ENCODE measurements around the gene CDT1.

Gene CDT1

GRCh38 chr16:88827727-88828126, 24.1 kb downstream of the CDT1 start:
- H4K8ac ChIP-seq (ENCODE audit: low read depth, low read length) = no peak overlapping the region
- H3K79me1 ChIP-seq (ENCODE audit: low read length) = no peaks in the 10 kb centered on the region
- H3K9ac ChIP-seq (ENCODE audit: low read length) = no peak overlapping the region
- H3K79me2 ChIP-seq (ENCODE audit: control insufficient read depth, insufficient read depth, low read length, poor library complexity) = no peaks in the 10 kb centered on the region
- no peak overlapping the region for H3K14ac ChIP-seq (ENCODE audit: low read length)
- no peak overlapping the region for H3K4me3 ChIP-seq (ENCODE audit: low read depth, low read length)
- H3K4me1 ChIP-seq (ENCODE audit: control insufficient read depth in 1 of 2, insufficient read depth in 2 of 2, low read length in 2 of 2) = no peaks in the 10 kb centered on the region
- H3K4me2 ChIP-seq (ENCODE audit: low read length) = no peak overlapping the region
- no peak overlapping the region for H2BK5ac ChIP-seq (ENCODE audit: low read depth, low read length, poor library complexity)
- no peak for DNase-seq
- H2BK120ac ChIP-seq (ENCODE audit: insufficient read depth, low read length, poor library complexity) = no peak overlapping the region
- H3K27me3 ChIP-seq (ENCODE audit: insufficient read depth, low read length) = no peaks in the 10 kb centered on the region
- H3K27ac ChIP-seq (ENCODE audit: low read depth, low read length) = no peak overlapping the region
- no peak overlapping the region for H4K91ac ChIP-seq (ENCODE audit: low read depth, low read length)
- H2AK5ac ChIP-seq (ENCODE audit: low read length) = no peak overlapping the region
- H4K12ac ChIP-seq (ENCODE audit: low read depth, low read length) = no peak overlapping the region
- H3K36me3 ChIP-seq (ENCODE audit: control insufficient read depth in 1 of 2, insufficient read depth in 2 of 2, low read length in 2 of 2) = peaks cover 26 to 28% of the 10 kb centered on the region in 2 experiments
- H2AFZ ChIP-seq (ENCODE audit: insufficient read depth, low read length, poor library complexity) = no peak overlapping the region
- no peak overlapping the region for H3K23ac ChIP-seq (ENCODE audit: low read length)
- no peak overlapping the region for H3K4ac ChIP-seq (ENCODE audit: low read depth, low read length)
- no CpG with 5 or more reads among the region's 21 CpGs for WGBS (ENCODE audit: extremely low coverage, insufficient coverage, insufficient read length)
- H2BK12ac ChIP-seq (ENCODE audit: low read length) = no peak overlapping the region
- peaks cover 2% of the 10 kb centered on the region for H3K9me3 ChIP-seq (ENCODE audit: insufficient read depth, low read depth, low read length)
- H3K18ac ChIP-seq (ENCODE audit: low read length) = no peak overlapping the region

GRCh38 chr16:88828711-88829110, 25.1 kb downstream of the CDT1 start:
- Histone ChIP-seq H2AFZ (ENCODE audit: insufficient read depth, low read length, poor library complexity) (no peak overlapping the region), H3K4me3 (ENCODE audit: low read depth, low read length) (no peak overlapping the region), H3K4me2 (ENCODE audit: low read length) (no peak overlapping the region), H3K4ac (ENCODE audit: low read depth, low read length) (no peak overlapping the region), H3K79me1 (ENCODE audit: low read length) (no peaks in the 10 kb centered on the region), H2BK12ac (ENCODE audit: low read length) (no peak overlapping the region), H3K18ac (ENCODE audit: low read length) (no peak overlapping the region), H2BK5ac (ENCODE audit: low read depth, low read length, poor library complexity) (no peak overlapping the region), H4K91ac (ENCODE audit: low read depth, low read length) (no peak overlapping the region), H3K36me3 (ENCODE audit: control insufficient read depth in 1 of 2, insufficient read depth in 2 of 2, low read length in 2 of 2) (peaks cover 21 to 25% of the 10 kb centered on the region in 2 experiments), H3K9ac (ENCODE audit: low read length) (no peak overlapping the region), H2AK5ac (ENCODE audit: low read length) (no peak overlapping the region), H3K27me3 (ENCODE audit: insufficient read depth, low read length) (no peaks in the 10 kb centered on the region), H3K4me1 (ENCODE audit: control insufficient read depth in 1 of 2, insufficient read depth in 2 of 2, low read length in 2 of 2) (no peaks in the 10 kb centered on the region), H4K12ac (ENCODE audit: low read depth, low read length) (no peak overlapping the region), H4K8ac (ENCODE audit: low read depth, low read length) (no peak overlapping the region), H2BK120ac (ENCODE audit: insufficient read depth, low read length, poor library complexity) (no peak overlapping the region), H3K23ac (ENCODE audit: low read length) (no peak overlapping the region), H3K79me2 (ENCODE audit: control insufficient read depth, insufficient read depth, low read length, poor library complexity) (no peaks in the 10 kb centered on the region), H3K9me3 (ENCODE audit: insufficient read depth, low read depth, low read length) (peaks cover 2% of the 10 kb centered on the region), H3K14ac (ENCODE audit: low read length) (no peak overlapping the region), H3K27ac (ENCODE audit: low read depth, low read length) (no peak overlapping the region)
- WGBS (ENCODE audit: extremely low coverage, insufficient coverage, insufficient read length) = no CpG with 5 or more reads among the region's 24 CpGs
- no peak for DNase-seq

- Histone ChIP-seq H2AFZ (ENCODE audit: insufficient read depth, low read length, poor library complexity) (no peak overlapping the region), H2BK120ac (ENCODE audit: insufficient read depth, low read length, poor library complexity) (no peak overlapping the region), H3K79me1 (ENCODE audit: low read length) (no peaks in the 10 kb centered on the region), H2BK12ac (ENCODE audit: low read length) (no peak overlapping the region), H3K4me1 (ENCODE audit: control insufficient read depth in 1 of 2, insufficient read depth in 2 of 2, low read length in 2 of 2) (no peaks in the 10 kb centered on the region), H3K27ac (ENCODE audit: low read depth, low read length) (no peak overlapping the region), H3K27me3 (ENCODE audit: insufficient read depth, low read length) (no peaks in the 10 kb centered on the region), H4K8ac (ENCODE audit: low read depth, low read length) (no peak overlapping the region), H4K91ac (ENCODE audit: low read depth, low read length) (no peak overlapping the region), H3K9me3 (ENCODE audit: insufficient read depth, low read depth, low read length) (no peaks in the 10 kb centered on the region), H3K36me3 (ENCODE audit: control insufficient read depth in 1 of 2, insufficient read depth in 2 of 2, low read length in 2 of 2) (peaks cover 17 to 20% of the 10 kb centered on the region in 2 experiments), H3K23ac (ENCODE audit: low read length) (no peak overlapping the region), H2AK5ac (ENCODE audit: low read length) (no peak overlapping the region), H3K4me2 (ENCODE audit: low read length) (no peak overlapping the region), H4K12ac (ENCODE audit: low read depth, low read length) (no peak overlapping the region), H3K18ac (ENCODE audit: low read length) (no peak overlapping the region), H3K79me2 (ENCODE audit: control insufficient read depth, insufficient read depth, low read length, poor library complexity) (no peaks in the 10 kb centered on the region), H3K4me3 (ENCODE audit: low read depth, low read length) (no peak overlapping the region), H3K14ac (ENCODE audit: low read length) (no peak overlapping the region), H3K9ac (ENCODE audit: low read length) (no peak overlapping the region), H2BK5ac (ENCODE audit: low read depth, low read length, poor library complexity) (no peak overlapping the region), H3K4ac (ENCODE audit: low read depth, low read length) (no peak overlapping the region)
- no CpG with 5 or more reads among the region's 11 CpGs for WGBS (ENCODE audit: extremely low coverage, insufficient coverage, insufficient read length)
- no peak for DNase-seq
Measured at GRCh38 chr16:88830258-88830657, 26.7 kb downstream of the CDT1 start.

GRCh38 chr16:88830783-88831182, 27.2 kb downstream of the CDT1 start:
- no peaks in the 10 kb centered on the region for H3K9me3 ChIP-seq (ENCODE audit: insufficient read depth, low read depth, low read length)
- no peak overlapping the region for H3K9ac ChIP-seq (ENCODE audit: low read length)
- no peak overlapping the region for H4K91ac ChIP-seq (ENCODE audit: low read depth, low read length)
- H3K27me3 ChIP-seq (ENCODE audit: insufficient read depth, low read length) = no peaks in the 10 kb centered on the region
- no peak overlapping the region for H3K4ac ChIP-seq (ENCODE audit: low read depth, low read length)
- H3K4me3 ChIP-seq (ENCODE audit: low read depth, low read length) = no peak overlapping the region
- no peak overlapping the region for H3K14ac ChIP-seq (ENCODE audit: low read length)
- no peak overlapping the region for H2BK120ac ChIP-seq (ENCODE audit: insufficient read depth, low read length, poor library complexity)
- no peak overlapping the region for H4K12ac ChIP-seq (ENCODE audit: low read depth, low read length)
- H4K8ac ChIP-seq (ENCODE audit: low read depth, low read length) = no peak overlapping the region
- H3K36me3 ChIP-seq (ENCODE audit: control insufficient read depth in 1 of 2, insufficient read depth in 2 of 2, low read length in 2 of 2) = peaks cover 17 to 23% of the 10 kb centered on the region in 2 experiments
- no peak overlapping the region for H3K4me2 ChIP-seq (ENCODE audit: low read length)
- H3K27ac ChIP-seq (ENCODE audit: low read depth, low read length) = no peak overlapping the region
- H2AFZ ChIP-seq (ENCODE audit: insufficient read depth, low read length, poor library complexity) = no peak overlapping the region
- no peak for DNase-seq
- no peak overlapping the region for H2BK12ac ChIP-seq (ENCODE audit: low read length)
- H3K4me1 ChIP-seq (ENCODE audit: control insufficient read depth in 1 of 2, insufficient read depth in 2 of 2, low read length in 2 of 2) = no peaks in the 10 kb centered on the region
- H3K79me1 ChIP-seq (ENCODE audit: low read length) = no peaks in the 10 kb centered on the region
- H3K18ac ChIP-seq (ENCODE audit: low read length) = no peak overlapping the region
- H3K79me2 ChIP-seq (ENCODE audit: control insufficient read depth, insufficient read depth, low read length, poor library complexity) = no peaks in the 10 kb centered on the region
- no peak overlapping the region for H2BK5ac ChIP-seq (ENCODE audit: low read depth, low read length, poor library complexity)
- no peak overlapping the region for H2AK5ac ChIP-seq (ENCODE audit: low read length)
- H3K23ac ChIP-seq (ENCODE audit: low read length) = no peak overlapping the region
- no CpG with 5 or more reads among the region's 14 CpGs for WGBS (ENCODE audit: extremely low coverage, insufficient coverage, insufficient read length)

Data from trophoblast cell (in vitro differentiated cells and primary cell).